ENCODE measurements around the gene KCNF1.

DNA sequence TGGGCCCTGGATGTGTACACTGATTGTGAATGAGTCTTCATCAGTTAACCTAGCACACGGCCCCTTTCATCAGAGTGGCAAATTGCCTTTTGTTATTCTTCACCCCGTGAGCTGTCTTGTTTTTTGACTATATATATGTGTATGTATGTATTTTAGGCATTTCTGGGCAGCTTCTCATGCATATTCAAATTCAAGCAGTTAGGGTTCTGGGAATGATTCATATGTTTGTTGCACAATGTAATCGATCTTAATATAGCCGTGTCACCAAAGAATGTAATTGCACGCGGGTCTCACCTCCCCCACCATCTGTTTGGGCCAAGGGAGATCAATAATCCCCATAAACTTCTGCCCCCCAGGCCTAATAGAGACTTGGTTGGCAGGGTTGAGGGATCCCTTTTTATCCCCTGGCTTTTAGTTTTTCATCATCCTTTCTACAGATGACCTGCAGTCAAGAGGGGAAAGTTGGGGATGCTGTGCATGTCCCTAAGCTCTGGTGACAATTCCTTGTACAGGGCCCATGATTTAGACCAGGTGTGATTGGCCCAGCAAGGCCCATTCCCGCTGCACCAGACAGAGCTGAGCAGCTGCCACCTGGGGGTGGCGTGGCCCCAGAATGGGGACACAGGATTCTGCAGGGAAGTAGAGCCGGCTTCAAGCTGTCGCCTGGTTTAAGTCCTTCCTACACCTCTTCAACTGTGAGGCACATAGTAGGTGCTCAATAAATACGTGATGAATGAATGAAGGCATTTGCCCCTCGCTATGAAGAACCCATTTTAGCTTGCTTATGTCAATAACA is 19.2 kb downstream of the KCNF1 start:
- TF ChIP-seq, protein P1, sequence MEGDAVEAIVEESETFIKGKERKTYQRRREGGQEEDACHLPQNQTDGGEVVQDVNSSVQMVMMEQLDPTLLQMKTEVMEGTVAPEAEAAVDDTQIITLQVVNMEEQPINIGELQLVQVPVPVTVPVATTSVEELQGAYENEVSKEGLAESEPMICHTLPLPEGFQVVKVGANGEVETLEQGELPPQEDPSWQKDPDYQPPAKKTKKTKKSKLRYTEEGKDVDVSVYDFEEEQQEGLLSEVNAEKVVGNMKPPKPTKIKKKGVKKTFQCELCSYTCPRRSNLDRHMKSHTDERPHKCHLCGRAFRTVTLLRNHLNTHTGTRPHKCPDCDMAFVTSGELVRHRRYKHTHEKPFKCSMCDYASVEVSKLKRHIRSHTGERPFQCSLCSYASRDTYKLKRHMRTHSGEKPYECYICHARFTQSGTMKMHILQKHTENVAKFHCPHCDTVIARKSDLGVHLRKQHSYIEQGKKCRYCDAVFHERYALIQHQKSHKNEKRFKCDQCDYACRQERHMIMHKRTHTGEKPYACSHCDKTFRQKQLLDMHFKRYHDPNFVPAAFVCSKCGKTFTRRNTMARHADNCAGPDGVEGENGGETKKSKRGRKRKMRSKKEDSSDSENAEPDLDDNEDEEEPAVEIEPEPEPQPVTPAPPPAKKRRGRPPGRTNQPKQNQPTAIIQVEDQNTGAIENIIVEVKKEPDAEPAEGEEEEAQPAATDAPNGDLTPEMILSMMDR (conservative IDR thresholded peaks at IDR 0.05; ENCODE audit: low read depth, low read length) = no peak
- TF ChIP-seq EZH2 (IDR thresholded peaks at IDR 0.05; ENCODE audit: low read length, unreplicated experiment) = no peak
